ENCODE data around the gene ACSL3.

ACSL3 gene

DNA sequence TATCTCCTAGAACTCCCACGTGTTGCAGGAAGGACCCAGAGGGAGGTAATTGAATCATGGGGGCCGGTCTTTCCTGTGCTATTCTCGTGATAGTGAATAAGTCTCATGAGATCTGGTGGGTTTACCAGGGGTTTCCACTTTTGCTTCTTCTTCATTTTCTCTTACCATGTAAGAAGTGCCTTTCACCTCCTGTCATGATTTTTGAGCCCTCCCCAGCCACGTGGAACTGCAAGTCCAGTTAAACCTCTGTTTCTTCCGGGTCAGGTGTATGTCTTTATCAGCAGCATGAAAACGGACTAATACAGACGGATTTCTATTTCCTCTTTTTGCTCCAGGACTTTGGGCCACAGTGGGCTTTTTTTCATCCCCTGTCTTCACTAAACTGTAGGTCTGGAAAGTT lies 102.8 kb downstream of the ACSL3 start:
- Histone ChIP-seq H2AFZ (ENCODE audit: low read length) (no peak overlapping the region), H3K4me3 (ENCODE audit: low read length, poor library complexity, severe bottlenecking) (no peak overlapping the region), H3K9me2 (replicated peaks; ENCODE audit: low read depth, low read length) (no peaks in the 10 kb centered on the region), H4K20me1 (ENCODE audit: insufficient read depth, low read length, poor library complexity, severe bottlenecking) (no peaks in the 10 kb centered on the region), H3K36me3 (ENCODE audit: insufficient read depth, low read length) (no peaks in the 10 kb centered on the region), H3K4me1 (ENCODE audit: insufficient read depth, low read length, poor library complexity, severe bottlenecking) (no peaks in the 10 kb centered on the region), H3F3A (ENCODE audit: low read depth) (no peaks in the 10 kb centered on the region), H3K4me2 (ENCODE audit: low read depth, low read length, poor library complexity, severe bottlenecking) (no peak overlapping the region), H3K9ac (ENCODE audit: low read depth, low read length, poor library complexity, severe bottlenecking) (no peak overlapping the region), H3K27me3 (ENCODE audit: insufficient read depth, low read length, poor library complexity, severe bottlenecking) (no peaks in the 10 kb centered on the region), H3K9me3 (ENCODE audit: insufficient read depth, low read depth, low read length) (no peaks in the 10 kb centered on the region), H3K79me2 (ENCODE audit: insufficient read depth, low read length) (no peaks in the 10 kb centered on the region)
- TF ChIP-seq, protein P1, sequence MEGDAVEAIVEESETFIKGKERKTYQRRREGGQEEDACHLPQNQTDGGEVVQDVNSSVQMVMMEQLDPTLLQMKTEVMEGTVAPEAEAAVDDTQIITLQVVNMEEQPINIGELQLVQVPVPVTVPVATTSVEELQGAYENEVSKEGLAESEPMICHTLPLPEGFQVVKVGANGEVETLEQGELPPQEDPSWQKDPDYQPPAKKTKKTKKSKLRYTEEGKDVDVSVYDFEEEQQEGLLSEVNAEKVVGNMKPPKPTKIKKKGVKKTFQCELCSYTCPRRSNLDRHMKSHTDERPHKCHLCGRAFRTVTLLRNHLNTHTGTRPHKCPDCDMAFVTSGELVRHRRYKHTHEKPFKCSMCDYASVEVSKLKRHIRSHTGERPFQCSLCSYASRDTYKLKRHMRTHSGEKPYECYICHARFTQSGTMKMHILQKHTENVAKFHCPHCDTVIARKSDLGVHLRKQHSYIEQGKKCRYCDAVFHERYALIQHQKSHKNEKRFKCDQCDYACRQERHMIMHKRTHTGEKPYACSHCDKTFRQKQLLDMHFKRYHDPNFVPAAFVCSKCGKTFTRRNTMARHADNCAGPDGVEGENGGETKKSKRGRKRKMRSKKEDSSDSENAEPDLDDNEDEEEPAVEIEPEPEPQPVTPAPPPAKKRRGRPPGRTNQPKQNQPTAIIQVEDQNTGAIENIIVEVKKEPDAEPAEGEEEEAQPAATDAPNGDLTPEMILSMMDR (conservative IDR thresholded peaks at IDR 0.05; ENCODE audit: low read length), result no peak
- TF ChIP-seq EZH2phosphoT487 (IDR thresholded peaks at IDR 0.05; ENCODE audit: borderline replicate concordance), result no peak

DNA sequence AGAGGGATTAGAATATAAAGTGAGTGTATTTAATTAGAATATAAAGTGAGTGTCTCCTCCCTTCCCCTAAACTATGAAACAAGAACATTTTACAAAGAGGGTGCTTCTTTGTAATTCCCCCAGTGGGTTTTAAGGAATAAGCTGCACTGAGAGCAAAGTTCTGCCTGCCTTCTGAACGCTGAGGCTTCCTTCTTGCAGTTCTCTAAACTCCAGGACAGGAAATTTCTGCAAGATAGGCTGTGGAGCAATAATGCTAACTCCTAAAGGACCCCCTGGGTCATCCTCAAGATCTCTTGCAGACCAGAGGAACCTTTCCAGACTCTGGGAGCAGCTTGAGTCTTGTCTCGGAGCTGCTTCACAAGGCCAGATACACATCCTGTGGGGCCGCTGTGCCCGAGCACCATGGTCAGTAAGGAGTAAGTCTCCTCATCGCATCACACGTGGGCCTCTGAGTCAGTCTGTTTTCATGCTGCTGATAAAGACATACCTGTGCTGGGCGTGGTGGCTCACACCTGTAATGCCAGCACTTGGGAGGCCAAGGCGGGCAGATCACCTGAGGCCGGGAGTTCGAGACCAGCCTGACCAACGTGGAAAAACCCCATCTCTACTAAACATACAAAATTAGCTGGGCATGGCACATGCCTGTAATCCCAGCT lies 103.7 kb downstream of the ACSL3 start:
- TF ChIP-seq EZH2phosphoT487 (IDR thresholded peaks at IDR 0.05; ENCODE audit: borderline replicate concordance), result no peak
- TF ChIP-seq, protein P1 (conservative IDR thresholded peaks at IDR 0.05; ENCODE audit: low read length), result no peak
- Histone ChIP-seq H4K20me1 (ENCODE audit: insufficient read depth, low read length, poor library complexity, severe bottlenecking) (no peaks in the 10 kb centered on the region), H3K27me3 (ENCODE audit: insufficient read depth, low read length, poor library complexity, severe bottlenecking) (no peaks in the 10 kb centered on the region), H3K4me2 (ENCODE audit: low read depth, low read length, poor library complexity, severe bottlenecking) (no peak overlapping the region), H3K4me1 (ENCODE audit: insufficient read depth, low read length, poor library complexity, severe bottlenecking) (no peaks in the 10 kb centered on the region), H3K79me2 (ENCODE audit: insufficient read depth, low read length) (no peaks in the 10 kb centered on the region), H3K9me3 (ENCODE audit: insufficient read depth, low read depth, low read length) (no peaks in the 10 kb centered on the region), H3K4me3 (ENCODE audit: low read length, poor library complexity, severe bottlenecking) (no peak overlapping the region), H3K9me2 (replicated peaks; ENCODE audit: low read depth, low read length) (no peaks in the 10 kb centered on the region), H3K9ac (ENCODE audit: low read depth, low read length, poor library complexity, severe bottlenecking) (no peak overlapping the region), H2AFZ (ENCODE audit: low read length) (no peak overlapping the region), H3F3A (ENCODE audit: low read depth) (no peaks in the 10 kb centered on the region), H3K36me3 (ENCODE audit: insufficient read depth, low read length) (no peaks in the 10 kb centered on the region)

DNA sequence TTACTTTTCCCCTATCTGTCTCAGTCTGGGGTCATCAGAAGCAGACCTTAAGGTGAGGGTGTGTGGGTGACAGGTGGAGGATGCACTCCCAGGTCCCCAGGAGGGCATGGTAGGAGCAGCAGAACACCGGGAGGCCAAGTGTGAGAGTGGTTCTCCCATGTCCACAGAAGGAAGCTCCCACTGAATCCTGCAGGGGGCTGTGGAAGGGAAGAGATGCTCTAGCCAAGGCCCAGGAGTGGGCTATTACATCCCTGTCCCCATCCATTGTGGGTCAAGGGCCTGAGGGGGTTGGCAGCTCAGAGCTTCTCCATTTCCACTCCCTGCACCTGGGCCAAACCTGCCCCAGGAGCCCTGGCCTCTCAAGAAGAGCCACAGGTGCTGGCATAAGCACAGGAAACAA lies 104.7 kb downstream of the ACSL3 start:
- H3K9ac ChIP-seq (ENCODE audit: low read depth, low read length, poor library complexity, severe bottlenecking), result no peak overlapping the region
- no peaks in the 10 kb centered on the region for H3K36me3 ChIP-seq (ENCODE audit: insufficient read depth, low read length)
- no peaks in the 10 kb centered on the region for H3F3A ChIP-seq (ENCODE audit: low read depth)
- no peak overlapping the region for H3K4me3 ChIP-seq (ENCODE audit: low read length, poor library complexity, severe bottlenecking)
- H3K9me2 ChIP-seq (replicated peaks; ENCODE audit: low read depth, low read length), result no peaks in the 10 kb centered on the region
- H3K4me1 ChIP-seq (ENCODE audit: insufficient read depth, low read length, poor library complexity, severe bottlenecking), result no peaks in the 10 kb centered on the region
- H3K4me2 ChIP-seq (ENCODE audit: low read depth, low read length, poor library complexity, severe bottlenecking), result no peak overlapping the region
- no peaks in the 10 kb centered on the region for H4K20me1 ChIP-seq (ENCODE audit: insufficient read depth, low read length, poor library complexity, severe bottlenecking)
- H2AFZ ChIP-seq (ENCODE audit: low read length), result no peak overlapping the region
- H3K79me2 ChIP-seq (ENCODE audit: insufficient read depth, low read length), result no peaks in the 10 kb centered on the region
- H3K9me3 ChIP-seq (ENCODE audit: insufficient read depth, low read depth, low read length), result no peaks in the 10 kb centered on the region
- H3K27me3 ChIP-seq (ENCODE audit: insufficient read depth, low read length, poor library complexity, severe bottlenecking), result no peaks in the 10 kb centered on the region
- no peak for TF ChIP-seq EZH2phosphoT487 (IDR thresholded peaks at IDR 0.05; ENCODE audit: borderline replicate concordance)
- TF ChIP-seq, protein P1 (conservative IDR thresholded peaks at IDR 0.05; ENCODE audit: low read length), result no peak

All from Loucy (cell line).